ENCODE data around the gene NPHP4.

The NPHP4 gene

DNA sequence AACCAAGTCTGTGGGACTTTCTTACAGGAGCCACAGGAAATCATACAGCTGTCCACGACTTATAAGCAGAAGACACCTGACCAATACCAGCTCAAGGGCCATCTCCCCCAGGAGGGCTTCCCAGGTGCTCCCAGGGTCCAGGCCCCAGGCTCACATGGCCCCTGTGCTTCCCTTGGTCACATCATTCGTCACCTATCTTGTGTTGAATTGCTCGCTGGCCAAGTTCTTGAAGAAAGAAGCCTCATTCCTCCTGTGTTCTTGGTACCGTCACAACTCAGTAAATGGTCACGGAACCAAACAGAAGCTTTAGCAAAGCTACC is 3.0 kb downstream of the NPHP4 start:
- H3K4me3 ChIP-seq (ENCODE audit: low read depth, low read length) = no peak overlapping the region
- no peak for DNase-seq (ENCODE audit: low read depth)
- TF ChIP-seq, protein P1, sequence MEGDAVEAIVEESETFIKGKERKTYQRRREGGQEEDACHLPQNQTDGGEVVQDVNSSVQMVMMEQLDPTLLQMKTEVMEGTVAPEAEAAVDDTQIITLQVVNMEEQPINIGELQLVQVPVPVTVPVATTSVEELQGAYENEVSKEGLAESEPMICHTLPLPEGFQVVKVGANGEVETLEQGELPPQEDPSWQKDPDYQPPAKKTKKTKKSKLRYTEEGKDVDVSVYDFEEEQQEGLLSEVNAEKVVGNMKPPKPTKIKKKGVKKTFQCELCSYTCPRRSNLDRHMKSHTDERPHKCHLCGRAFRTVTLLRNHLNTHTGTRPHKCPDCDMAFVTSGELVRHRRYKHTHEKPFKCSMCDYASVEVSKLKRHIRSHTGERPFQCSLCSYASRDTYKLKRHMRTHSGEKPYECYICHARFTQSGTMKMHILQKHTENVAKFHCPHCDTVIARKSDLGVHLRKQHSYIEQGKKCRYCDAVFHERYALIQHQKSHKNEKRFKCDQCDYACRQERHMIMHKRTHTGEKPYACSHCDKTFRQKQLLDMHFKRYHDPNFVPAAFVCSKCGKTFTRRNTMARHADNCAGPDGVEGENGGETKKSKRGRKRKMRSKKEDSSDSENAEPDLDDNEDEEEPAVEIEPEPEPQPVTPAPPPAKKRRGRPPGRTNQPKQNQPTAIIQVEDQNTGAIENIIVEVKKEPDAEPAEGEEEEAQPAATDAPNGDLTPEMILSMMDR (IDR thresholded peaks at IDR 0.05; ENCODE audit: control insufficient read depth, extremely low read depth, insufficient read depth) = no peak

DNA sequence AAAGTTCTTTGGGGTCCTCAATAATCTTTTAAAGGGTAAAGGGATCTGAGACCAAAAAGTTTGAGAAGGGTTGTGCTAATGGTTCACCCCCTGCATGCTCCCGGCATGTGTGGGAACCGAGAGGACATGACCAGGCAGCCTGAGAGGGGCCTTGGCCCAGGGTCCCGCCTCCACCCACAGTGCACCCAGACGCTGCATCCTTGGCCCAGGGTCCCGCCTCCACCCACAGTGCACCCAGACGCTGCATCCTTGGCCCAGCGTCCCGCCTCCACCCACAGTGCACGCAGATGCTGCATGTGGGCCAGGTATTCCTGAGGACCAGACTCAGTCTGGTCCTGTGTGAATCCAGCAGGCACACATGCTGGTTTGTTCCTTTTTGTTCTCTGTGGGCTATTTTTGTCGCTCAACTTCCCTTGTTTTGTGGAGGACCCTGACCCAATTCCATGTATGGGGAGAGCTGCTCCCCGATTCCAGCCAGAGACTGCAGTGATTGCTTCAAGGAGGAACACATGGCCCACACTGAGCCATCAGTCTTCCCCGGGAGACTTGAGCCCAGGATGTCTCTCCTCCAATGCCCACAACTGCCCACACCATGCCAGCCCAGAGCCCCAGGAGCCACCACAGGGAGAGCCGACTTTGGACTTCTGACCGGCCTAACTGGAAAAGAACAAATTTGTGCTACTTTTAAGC is 3.5 kb downstream of the NPHP4 start:
- TF ChIP-seq, protein P1 (IDR thresholded peaks at IDR 0.05; ENCODE audit: control insufficient read depth, extremely low read depth, insufficient read depth) = no peak
- no peak for DNase-seq (ENCODE audit: low read depth)
- no peak overlapping the region for H3K4me3 ChIP-seq (ENCODE audit: low read depth, low read length)

DNA sequence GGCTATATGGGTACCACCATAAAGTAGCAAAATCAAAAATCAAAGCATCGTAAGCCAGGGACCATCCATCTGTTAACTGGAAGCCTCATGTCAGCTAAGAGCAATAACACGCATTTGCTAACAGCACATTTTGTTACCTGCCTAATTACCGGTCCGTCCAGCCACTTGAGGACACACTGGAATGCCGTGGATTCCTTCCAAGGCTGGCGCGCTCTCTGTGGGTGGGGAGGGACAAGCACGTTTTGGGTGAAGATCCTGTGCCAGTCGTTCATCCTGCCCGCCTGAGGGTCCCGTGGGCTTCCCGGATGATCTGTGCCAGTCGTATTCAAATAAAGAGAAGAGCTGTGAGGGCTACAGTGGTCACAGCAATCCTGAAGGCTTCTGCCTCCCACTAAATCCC is 6.2 kb downstream of the NPHP4 start:
- H3K4me3 ChIP-seq (ENCODE audit: low read depth, low read length) = 0 out of 2 replicates have a peak overlapping the region, but pooled peaks have one; percentile 7
- TF ChIP-seq, protein P1 (IDR thresholded peaks at IDR 0.05; ENCODE audit: control insufficient read depth, extremely low read depth, insufficient read depth) = no peak
- peak; percentile 42 for DNase-seq (ENCODE audit: low read depth)

DNA sequence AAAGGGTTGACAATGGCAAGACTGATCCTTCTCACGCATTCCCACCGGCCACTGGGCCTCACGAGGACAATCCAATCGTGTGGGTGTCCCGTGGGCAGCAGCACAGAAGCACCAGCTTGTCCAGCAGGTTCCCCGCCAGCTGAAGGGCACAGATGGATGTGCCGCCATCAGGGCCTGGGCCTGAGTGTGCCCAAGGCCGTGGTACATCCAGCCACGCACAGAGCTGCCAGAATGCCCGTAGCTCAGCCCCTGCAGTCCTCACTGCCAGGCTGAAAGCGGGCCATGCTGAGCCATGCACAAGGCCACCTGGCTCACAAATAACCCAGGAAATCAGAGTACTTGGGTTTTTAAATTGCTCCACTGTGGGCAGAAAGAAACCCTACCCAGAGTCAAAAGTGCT is 7.0 kb downstream of the NPHP4 start:
- TF ChIP-seq, protein P1 (IDR thresholded peaks at IDR 0.05; ENCODE audit: control insufficient read depth, extremely low read depth, insufficient read depth) = no peak
- H3K4me3 ChIP-seq (ENCODE audit: low read depth, low read length) = no peak overlapping the region
- no peak for DNase-seq (ENCODE audit: low read depth)

DNA sequence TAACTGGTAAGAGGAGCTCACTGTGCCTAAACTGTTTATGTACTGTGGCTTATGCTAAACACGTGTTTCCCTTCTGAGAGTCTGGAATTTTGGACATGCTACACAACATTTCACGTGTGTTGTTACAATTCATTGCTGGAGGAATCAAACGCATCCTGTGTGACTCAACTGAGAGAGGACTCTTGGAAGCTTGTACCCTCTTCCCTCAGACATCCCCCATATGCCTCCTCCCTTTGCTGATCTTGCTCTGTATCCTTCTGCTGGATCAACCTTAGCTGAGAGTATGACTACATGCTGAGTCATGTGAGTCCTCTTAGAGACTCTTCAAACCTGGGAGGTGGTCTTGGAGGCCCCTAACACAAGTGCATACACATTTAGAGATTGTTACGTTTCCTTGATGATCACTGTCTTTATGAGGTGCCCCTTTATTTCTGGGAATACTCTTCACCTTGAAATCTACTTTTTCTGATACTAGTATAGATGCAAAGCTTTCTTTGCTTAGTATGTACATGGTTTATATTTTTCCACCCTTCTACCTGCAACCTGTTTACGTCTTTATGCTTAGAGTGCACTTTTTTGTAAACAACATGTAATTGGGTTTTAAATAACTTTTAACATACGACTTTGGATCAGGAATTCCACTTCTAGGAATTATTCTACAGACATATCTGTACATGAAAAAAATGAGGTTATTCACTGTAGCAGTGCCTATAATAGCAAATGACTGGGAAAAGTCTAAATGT is 8.7 kb downstream of the NPHP4 start:
- no peak overlapping the region for H3K4me3 ChIP-seq (ENCODE audit: low read depth, low read length)
- DNase-seq (ENCODE audit: low read depth) = no peak
- TF ChIP-seq, protein P1 (IDR thresholded peaks at IDR 0.05; ENCODE audit: control insufficient read depth, extremely low read depth, insufficient read depth) = no peak

DNA sequence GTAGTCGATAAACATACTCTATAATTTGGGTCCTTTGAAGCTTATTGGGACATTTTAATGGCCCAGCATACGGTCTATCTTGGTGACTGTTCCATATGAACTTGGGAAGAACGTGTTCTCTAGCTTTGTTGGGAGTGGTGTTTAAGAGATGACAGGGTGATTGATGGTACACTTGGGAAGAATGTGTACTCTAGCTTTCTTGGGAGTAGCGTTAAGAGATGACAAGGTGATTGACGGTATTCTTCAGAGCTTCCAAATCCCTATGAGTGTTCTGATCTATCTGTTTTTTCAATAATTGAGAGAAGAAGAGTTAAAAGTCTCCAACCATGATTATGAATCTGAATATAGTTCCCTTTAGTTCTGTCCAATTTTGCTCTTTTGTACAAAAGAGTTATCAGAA is 9.4 kb downstream of the NPHP4 start:
- no peak for DNase-seq (ENCODE audit: low read depth)
- no peak overlapping the region for H3K4me3 ChIP-seq (ENCODE audit: low read depth, low read length)
- TF ChIP-seq, protein P1 (IDR thresholded peaks at IDR 0.05; ENCODE audit: control insufficient read depth, extremely low read depth, insufficient read depth) = no peak
